Measurements from ENCODE around the gene PRR4. TPM values are rescaled to one million over a fixed set of nuclear protein-coding genes. Genes with fewer than 3 reads are reported as not detected.

PRR4 gene
- total RNA-seq, 4 donors from 2014 or later: 1.6 to 344 (median 2.5) TPM

- TF ChIP-seq CTCF (IDR thresholded peaks at IDR 0.05): no peak
- no peak for TF ChIP-seq POLR2A (IDR thresholded peaks at IDR 0.05)
- TF ChIP-seq POLR2AphosphoS5 (IDR thresholded peaks at IDR 0.05): no peak
- TF ChIP-seq EP300 (IDR thresholded peaks at IDR 0.05): no peak
- Histone ChIP-seq H3K27ac (no peak overlapping the region), H3K27me3 (no peaks in the 10 kb centered on the region), H3K9me3 (no peaks in the 10 kb centered on the region), H3K4me1 (no peaks in the 10 kb centered on the region), H3K4me3 (no peak overlapping the region), H3K36me3 (no peaks in the 10 kb centered on the region)
- WGBS, 2 donors (ENCODE audit: low coverage in 1 of 2): 83 to 100% methylated on average over 1 of the region's 1 CpG
- ATAC-seq: no peak
Observed at GRCh38 chr12:10829994-10830393, 19.3 kb downstream of the PRR4 start.

GRCh38 chr12:10826258-10826657 is 23.0 kb downstream of the PRR4 start, which contains the start of gene TAS2R10:
Gene TAS2R10, minus strand, starts transcription at chr12:10826358. Its CDS starts 89 bp downstream, at chr12:10826269.
- Histone ChIP-seq H3K4me1 (no peaks in the 10 kb centered on the region), H3K27me3 (no peaks in the 10 kb centered on the region), H3K4me3 (no peak within 1 kb of the TSS), H3K27ac (no peak within 1 kb of the TSS), H3K9me3 (no peaks in the 10 kb centered on the region), H3K36me3 (no peaks in the 10 kb centered on the region)
- WGBS, 2 donors (ENCODE audit: low coverage in 1 of 2): 85 to 100% methylated on average over 3 of the region's 3 CpGs
- no peak for TF ChIP-seq CTCF (IDR thresholded peaks at IDR 0.05)
- no peak for TF ChIP-seq EP300 (IDR thresholded peaks at IDR 0.05)
- no peak for ATAC-seq

- Histone ChIP-seq H3K36me3 (no peaks in the 10 kb centered on the region), H3K9me3 (no peaks in the 10 kb centered on the region), H3K4me3 (no peak overlapping the region), H3K27ac (no peak overlapping the region), H3K4me1 (no peaks in the 10 kb centered on the region), H3K27me3 (no peaks in the 10 kb centered on the region)
- 82 to 87% methylated on average over 3 of the region's 3 CpGs for WGBS, 2 donors (ENCODE audit: low coverage in 1 of 2)
- no peak for ATAC-seq
- TF ChIP-seq EP300 (IDR thresholded peaks at IDR 0.05) (no peak), CTCF (IDR thresholded peaks at IDR 0.05) (no peak), POLR2A (IDR thresholded peaks at IDR 0.05) (no peak), POLR2AphosphoS5 (IDR thresholded peaks at IDR 0.05) (no peak)
Observed at GRCh38 chr12:10824957-10825356, 24.3 kb downstream of the PRR4 start.

GRCh38 chr12:10811883-10812536 is 37.3 kb downstream of the PRR4 start:
- H3K4me3 ChIP-seq: no peak overlapping the region
- TF ChIP-seq EP300 (IDR thresholded peaks at IDR 0.05) (no peak), POLR2A (IDR thresholded peaks at IDR 0.05) (no peak), CTCF (IDR thresholded peaks at IDR 0.05) (no peak), POLR2AphosphoS5 (IDR thresholded peaks at IDR 0.05) (no peak)
- ATAC-seq: no peak
- no peak overlapping the region for H3K27ac ChIP-seq
- no peaks in the 10 kb centered on the region for H3K4me1 ChIP-seq
- peaks cover 0 to 4% (median 0%) of the 10 kb centered on the region in 3 donors for H3K9me3 ChIP-seq
- 79 to 90% methylated on average over 3 of the region's 3 CpGs for WGBS, 2 donors (ENCODE audit: low coverage in 1 of 2)
- no peaks in the 10 kb centered on the region for H3K27me3 ChIP-seq
- no peaks in the 10 kb centered on the region for H3K36me3 ChIP-seq

- Histone ChIP-seq H3K27me3 (no peaks in the 10 kb centered on the region), H3K4me3 (no peak within 1 kb of the TSS), H3K36me3 (no peaks in the 10 kb centered on the region), H3K9me3 (no peaks in the 10 kb centered on the region), H3K4me1 (no peaks in the 10 kb centered on the region), H3K27ac (no peak within 1 kb of the TSS)
- ATAC-seq: no peak
- TF ChIP-seq CTCF (IDR thresholded peaks at IDR 0.05): no peak
- TF ChIP-seq POLR2A (IDR thresholded peaks at IDR 0.05): no peak
- no peak for TF ChIP-seq POLR2AphosphoS5 (IDR thresholded peaks at IDR 0.05)
- no peak for TF ChIP-seq EP300 (IDR thresholded peaks at IDR 0.05)
Observed at GRCh38 chr12:10810068-10810467, 39.2 kb downstream of the PRR4 start, which contains the start of gene TAS2R9. Gene TAS2R9, minus strand, starts transcription at chr12:10810168. Its CDS starts 93 bp downstream, at chr12:10810075.
